Lung (tissue), 12 donors: ENCODE measurements around the gene ST3GAL3. TPM values are rescaled to one million over a fixed set of nuclear protein-coding genes. Genes with fewer than 3 reads are reported as not detected.

ENCODE experiments used
- ATAC-seq: fragments of 200-7000 bp; cut with Tn5 transposase; one replicate; pipeline ENCODE4 v1.9.1; 2020; ENCODE audit warnings: moderate number of reproducible peaks; ENCODE audit not compliant: insufficient read depth, low FRiP score
- DNase-seq, 3 donors: peaks; one replicate each; pipeline ENCODE4 v3.0.0-alpha.2; 2013 to 2017
- H3K27ac ChIP-seq, 2 donors: one replicate each; pipeline ENCODE4 v1.5.1; 2013; ENCODE audit warnings: mild to moderate bottlenecking in 2 of 2, moderate library complexity in 2 of 2, control low read depth in 1 of 2, inconsistent platforms in 1 of 2, low read depth in 1 of 2, low read length in 1 of 2
- H3K27me3 ChIP-seq, 3 donors: one replicate each; pipeline ENCODE4 v1.5.1; 2013; ENCODE audit warnings: low read length in 2 of 3; ENCODE audit not compliant: control insufficient read depth in 3 of 3, insufficient read depth in 3 of 3
- H3K36me3 ChIP-seq, 4 donors: one replicate each; pipeline ENCODE4 v1.5.1; 2013; ENCODE audit warnings: low read length in 4 of 4, mild to moderate bottlenecking in 1 of 4, moderate library complexity in 1 of 4; ENCODE audit not compliant: control insufficient read depth in 4 of 4, insufficient read depth in 4 of 4
- H3K4me1 ChIP-seq, 5 donors: one replicate each; pipeline ENCODE4 v1.5.1; 2013; ENCODE audit warnings: low read length in 5 of 5, mild to moderate bottlenecking in 2 of 5, moderate library complexity in 1 of 5; ENCODE audit not compliant: control insufficient read depth in 5 of 5, insufficient read depth in 5 of 5
- H3K4me3 ChIP-seq: one replicate; pipeline ENCODE4 v1.5.1; 2013; ENCODE audit warnings: mild to moderate bottlenecking, control low read depth, moderate library complexity
- H3K9ac ChIP-seq, 2 donors: one replicate each; pipeline ENCODE4 v1.5.1; 2013; ENCODE audit warnings: low read length in 2 of 2, control low read depth in 1 of 2; ENCODE audit not compliant: insufficient read depth in 1 of 2
- H3K9me3 ChIP-seq, 4 donors: one replicate each; pipeline ENCODE4 v1.5.1; 2013; ENCODE audit warnings: low read length in 3 of 4, mild to moderate bottlenecking in 1 of 4, moderate library complexity in 1 of 4; ENCODE audit not compliant: control insufficient read depth in 4 of 4, insufficient read depth in 3 of 4
- CTCF ChIP-seq: IDR thresholded peaks from 2 replicates; pipeline ENCODE4 v1.5.1; 2012; ENCODE audit warnings: mild to moderate bottlenecking; ENCODE audit errors: control extremely low read depth, extremely low read depth
- WGBS, 2 donors: extraction: QIAGEN DNeasy Blood & Tissue Kit; methylation state at CpG; one replicate each; pipeline ENCODE4 v1.1.7; 2013; 5-methylcytosine and 5-hydroxymethylcytosine counted together
- polyA plus RNA-seq, 2 donors: library from polyadenylated mRNA; stranded (reverse); fragments of 200-250 nt; gene quantifications; one replicate each; pipeline ENCODE4 v1.2.1, GENCODE V29; 2013
- total RNA-seq, 2 donors: library from RNA; depleted of rRNA in 1 of 2; stranded (reverse); fragments of >200 nt in 1 of 2; gene quantifications; one replicate each; pipeline ENCODE4 v1.2.1, GENCODE V29; 2014 to 2021
- donor health status: control.
- donor health status: control.
- donor health status: Bipolar disorder and iron deficiency.
- donor health status: healthy.
- donor health status: DM: yes; HTN: yes; CAD: no.

ST3GAL3 gene
- total and polyA plus RNA-seq, 4 donors: 8.4 to 28.0 (median 17.1) TPM

DNA sequence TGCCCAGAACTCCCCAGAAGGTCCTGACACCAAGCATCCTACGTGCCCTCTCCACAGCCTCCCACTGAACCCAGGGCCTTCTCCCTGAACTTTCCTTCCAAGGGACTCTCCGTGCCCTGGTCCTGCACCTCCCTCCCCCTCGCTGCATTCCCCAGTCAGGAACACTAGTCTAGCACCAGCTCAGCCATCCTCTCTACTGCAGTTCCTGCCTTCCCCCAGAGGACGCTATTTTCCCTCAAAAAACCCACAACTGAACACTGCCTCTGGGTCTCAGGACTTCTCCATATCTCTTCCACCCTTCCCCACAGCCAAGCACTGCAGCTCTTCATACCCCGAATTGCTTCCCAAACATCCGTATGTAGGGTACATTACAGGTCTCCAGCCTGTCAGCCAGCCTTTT is 213.7 kb downstream of the ST3GAL3 start:
- 97 to 99% methylated on average over 6 of the region's 6 CpGs for WGBS, 2 donors
- Histone ChIP-seq H3K27ac (no peak overlapping the region), H3K4me3 (no peak overlapping the region), H3K4me1 (no peaks in the 10 kb centered on the region), H3K27me3 (no peaks in the 10 kb centered on the region), H3K9me3 (no peaks in the 10 kb centered on the region), H3K36me3 (peaks cover 0 to 11% (median 4%) of the 10 kb centered on the region in 4 donors), H3K9ac (no peak overlapping the region)
- DNase-seq (no peak), ATAC-seq (no peak)
- TF ChIP-seq CTCF: no peak

- no peak for TF ChIP-seq CTCF
- peaks cover 0 to 13% (median 4%) of the 10 kb centered on the region in 4 donors for H3K36me3 ChIP-seq
- H3K27ac ChIP-seq: no peak overlapping the region
- no peak overlapping the region for H3K9ac ChIP-seq
- H3K9me3 ChIP-seq: no peaks in the 10 kb centered on the region
- no peak overlapping the region for H3K4me3 ChIP-seq
- 80 to 95% methylated on average over 4 of the region's 4 CpGs for whole genome bisulfite sequencing, 2 donors
- DNase-seq (no peak), ATAC-seq (no peak)
- H3K4me1 ChIP-seq: no peaks in the 10 kb centered on the region
- H3K27me3 ChIP-seq: no peaks in the 10 kb centered on the region
Measured at GRCh38 chr1:43924516-43924915, 217.2 kb downstream of the ST3GAL3 start.

DNA sequence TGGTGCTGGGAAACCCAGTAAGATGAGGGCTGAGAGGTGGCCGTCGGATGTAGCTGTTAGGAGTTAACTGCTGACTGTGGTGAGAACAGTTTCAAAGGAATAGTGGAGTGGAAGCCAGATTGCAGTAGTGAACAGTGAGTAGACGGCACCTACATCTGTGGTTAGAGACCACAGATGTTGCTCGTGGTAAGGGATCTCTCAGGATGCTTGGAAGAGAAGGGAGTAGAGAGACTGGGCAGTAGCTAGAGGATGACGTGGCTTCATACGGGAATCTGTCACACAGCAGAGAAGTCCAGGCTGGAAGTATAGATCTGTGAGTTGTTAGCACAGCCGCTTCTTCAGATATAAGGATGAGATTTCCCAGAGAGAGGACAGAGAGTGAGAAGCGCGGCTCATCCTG is 218.5 kb downstream of the ST3GAL3 start:
- WGBS, 2 donors: 94 to 96% methylated on average over 9 of the region's 9 CpGs
- H3K9me3 ChIP-seq: no peaks in the 10 kb centered on the region
- H3K36me3 ChIP-seq: peaks cover 0 to 15% (median 4%) of the 10 kb centered on the region in 4 donors
- DNase-seq (no peak), ATAC-seq (no peak)
- no peak for TF ChIP-seq CTCF
- no peaks in the 10 kb centered on the region for H3K27me3 ChIP-seq
- H3K4me1 ChIP-seq: no peaks in the 10 kb centered on the region
- H3K9ac ChIP-seq: no peak overlapping the region
- no peak overlapping the region for H3K4me3 ChIP-seq
- H3K27ac ChIP-seq: no peak overlapping the region
